Adipocyte (in vitro differentiated cells): ENCODE measurements around the gene IFITM2.
"Not testable (repeated sequence)": the region's sequence is repeated elsewhere in the genome, so short reads cannot be mapped to it uniquely, and the experiment has no call there.

Experiments
- DNase-seq: peaks from one replicate; pipeline ENCODE4 v3.0.0-alpha.2; 2015; ENCODE audit warnings: low read depth
- H3K27me3 ChIP-seq: replicated peaks from 2 replicates; pipeline ENCODE4 v1.7.0; 2013; ENCODE audit warnings: mild to moderate bottlenecking, low read length, moderate library complexity; ENCODE audit not compliant: control insufficient read depth, insufficient read depth
- H3K36me3 ChIP-seq: 2 replicates; pipeline ENCODE4 v1.7.0; 2013; ENCODE audit warnings: low read length, mild to moderate bottlenecking, moderate library complexity; ENCODE audit not compliant: control insufficient read depth, insufficient read depth, severe bottlenecking
- H3K4me1 ChIP-seq: 2 replicates; pipeline ENCODE4 v1.7.0; 2013; ENCODE audit warnings: mild to moderate bottlenecking, low read length, moderate library complexity; ENCODE audit not compliant: control insufficient read depth, insufficient read depth
- H3K4me3 ChIP-seq: 2 replicates; pipeline ENCODE4 v1.7.0; 2013; ENCODE audit warnings: mild to moderate bottlenecking, low read length, moderate library complexity
- H3K9ac ChIP-seq: 2 replicates; pipeline ENCODE4 v1.7.0; 2013; ENCODE audit warnings: mild to moderate bottlenecking, low read length, moderate library complexity
- H3K9me3 ChIP-seq: 2 replicates; pipeline ENCODE4 v1.7.0; 2013; ENCODE audit warnings: mild to moderate bottlenecking, low read length, moderate library complexity; ENCODE audit not compliant: control insufficient read depth

The IFITM2 gene

DNA sequence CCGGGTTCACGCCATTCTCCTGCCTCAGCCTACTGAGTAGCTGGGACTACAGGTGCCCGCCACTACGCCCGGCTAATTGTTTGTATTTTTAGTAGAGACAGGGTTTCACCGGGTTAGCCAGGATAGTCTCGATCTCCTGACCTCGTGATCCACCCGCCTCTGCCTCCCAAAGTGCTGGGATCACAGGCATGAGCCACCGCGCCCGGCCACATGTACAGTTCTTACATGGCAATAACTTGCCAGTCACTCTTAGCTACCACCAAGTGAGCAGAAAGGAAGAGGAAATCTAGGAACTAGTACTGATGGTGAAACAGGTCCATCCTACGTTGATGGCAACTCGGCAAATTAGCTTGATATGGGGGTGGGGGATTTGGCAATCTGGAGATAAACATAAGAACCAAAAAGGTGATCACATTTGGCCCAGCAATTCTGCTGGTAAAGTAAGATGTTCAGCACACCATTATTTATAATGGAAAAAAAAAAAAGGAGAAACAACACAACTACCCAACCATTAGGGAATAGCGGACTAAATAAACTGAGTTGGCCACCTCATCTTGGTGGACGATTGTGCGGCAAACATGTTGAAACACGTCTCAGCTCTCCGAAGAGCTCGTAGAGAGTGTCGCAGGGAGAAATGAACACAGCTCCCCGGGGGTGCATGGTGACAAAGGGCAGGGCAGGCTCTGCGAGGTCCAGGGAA is 24.1 kb upstream of the IFITM2 start:
- H3K4me1 ChIP-seq: peaks cover 4% of the 10 kb centered on the region
- H3K36me3 ChIP-seq: no peaks in the 10 kb centered on the region
- H3K27me3 ChIP-seq: peaks cover 51% of the 10 kb centered on the region
- DNase-seq: no peak
- H3K9ac ChIP-seq: no peak overlapping the region
- no peaks in the 10 kb centered on the region for H3K9me3 ChIP-seq
- H3K4me3 ChIP-seq: no peak overlapping the region

DNA sequence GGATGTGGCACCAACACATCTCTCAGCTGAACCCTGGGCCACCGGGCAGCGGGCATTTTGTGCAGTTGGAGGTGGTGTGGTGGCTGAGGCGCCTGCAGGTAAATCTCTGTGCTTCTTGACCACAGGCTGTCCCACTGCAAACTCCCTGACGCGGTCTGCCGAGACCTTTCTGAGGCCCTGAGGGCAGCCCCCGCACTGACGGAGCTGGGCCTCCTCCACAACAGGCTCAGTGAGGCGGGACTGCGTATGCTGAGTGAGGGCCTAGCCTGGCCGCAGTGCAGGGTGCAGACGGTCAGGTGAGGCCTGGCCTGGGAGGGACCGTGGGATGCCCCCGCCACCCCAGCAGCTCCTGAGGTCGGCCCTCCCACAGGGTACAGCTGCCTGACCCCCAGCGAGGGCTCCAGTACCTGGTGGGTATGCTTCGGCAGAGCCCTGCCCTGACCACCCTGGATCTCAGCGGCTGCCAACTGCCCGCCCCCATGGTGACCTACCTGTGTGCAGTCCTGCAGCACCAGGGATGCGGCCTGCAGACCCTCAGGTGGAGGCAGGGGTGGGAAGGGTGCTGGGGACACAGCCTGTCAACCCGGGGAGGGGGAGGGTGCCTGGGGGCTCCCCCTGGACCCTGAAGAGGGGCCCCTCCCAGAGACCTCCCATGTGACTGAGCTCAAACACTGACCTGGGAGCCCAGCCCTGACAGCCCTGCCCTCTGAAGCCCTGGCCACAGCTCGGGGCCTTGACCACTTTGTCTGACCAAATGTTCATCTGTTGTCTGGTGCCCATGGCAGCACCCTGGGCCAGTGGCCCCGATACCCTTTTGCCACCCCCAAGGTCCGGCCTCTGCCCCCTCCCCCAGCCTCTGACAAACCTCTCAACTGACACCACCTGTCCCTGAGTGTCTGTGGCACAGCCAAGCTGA is 23.3 kb upstream of the IFITM2 start:
- no peaks in the 10 kb centered on the region for H3K9me3 ChIP-seq
- peaks cover 51% of the 10 kb centered on the region for H3K27me3 ChIP-seq
- peaks cover 4% of the 10 kb centered on the region for H3K4me1 ChIP-seq
- H3K4me3 ChIP-seq: no peak overlapping the region
- H3K9ac ChIP-seq: no peak overlapping the region
- DNase-seq: no peak
- H3K36me3 ChIP-seq: no peaks in the 10 kb centered on the region

DNA sequence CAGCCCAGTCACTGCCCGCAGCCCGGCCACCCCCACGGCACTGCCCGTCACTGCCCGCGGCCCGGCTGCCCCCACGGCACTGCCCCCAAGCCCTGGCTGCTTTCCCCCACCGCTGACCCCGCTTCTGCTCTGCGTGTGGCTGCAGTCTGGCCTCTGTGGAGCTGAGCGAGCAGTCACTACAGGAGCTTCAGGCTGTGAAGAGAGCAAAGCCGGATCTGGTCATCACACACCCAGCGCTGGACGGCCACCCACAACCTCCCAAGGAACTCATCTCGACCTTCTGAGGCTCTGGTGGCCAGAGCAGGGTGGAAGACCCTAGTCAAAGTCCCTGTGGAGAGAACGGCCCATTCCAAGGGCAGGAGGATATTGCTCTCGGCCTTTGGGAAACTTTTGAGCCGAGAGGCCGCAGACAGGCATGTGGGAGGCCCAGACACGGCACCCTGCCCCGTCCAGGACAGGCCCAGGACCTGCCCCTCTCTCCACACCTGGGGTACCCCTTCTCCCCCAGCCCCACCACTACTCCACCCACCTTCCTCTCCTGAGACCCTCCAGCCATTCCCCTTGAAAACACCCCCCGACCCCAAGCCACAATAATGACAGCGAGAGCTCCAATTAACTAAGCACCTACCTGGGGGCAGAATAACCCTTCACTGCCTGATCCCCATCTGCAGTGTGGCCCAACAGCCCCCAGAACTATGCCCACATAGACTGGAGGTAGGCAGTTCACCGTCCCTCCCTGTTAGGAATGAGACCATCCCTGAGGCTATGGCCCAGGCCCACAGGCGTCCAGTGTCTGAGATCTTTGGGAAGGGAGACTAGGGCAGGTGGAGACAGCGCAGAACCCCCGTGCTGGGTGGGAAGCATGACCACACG is 22.4 kb upstream of the IFITM2 start:
- H3K4me3 ChIP-seq: no peak overlapping the region
- no peak overlapping the region for H3K9ac ChIP-seq
- H3K27me3 ChIP-seq: peaks cover 51% of the 10 kb centered on the region
- no peaks in the 10 kb centered on the region for H3K9me3 ChIP-seq
- peaks cover 4% of the 10 kb centered on the region for H3K4me1 ChIP-seq
- DNase-seq: no peak
- H3K36me3 ChIP-seq: no peaks in the 10 kb centered on the region

DNA sequence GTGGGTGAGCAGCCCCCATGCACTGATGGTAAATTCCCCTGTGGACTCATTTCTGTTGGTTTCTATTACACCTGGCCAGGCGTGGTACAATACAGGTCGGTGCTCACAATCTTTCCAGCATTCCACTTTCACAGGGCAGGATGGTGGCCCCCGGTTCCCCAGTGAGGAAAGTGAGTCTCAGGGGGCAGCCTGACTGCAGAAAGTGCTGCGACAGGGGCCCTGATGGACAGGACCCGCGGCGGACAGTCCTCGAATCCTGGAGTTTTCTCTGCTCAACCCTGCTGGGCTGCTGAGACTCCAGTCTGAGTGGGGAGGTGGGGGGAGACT is 21.8 kb upstream of the IFITM2 start:
- Histone ChIP-seq H3K27me3 (peaks cover 46% of the 10 kb centered on the region), H3K4me1 (peaks cover 4% of the 10 kb centered on the region), H3K36me3 (no peaks in the 10 kb centered on the region), H3K9ac (no peak overlapping the region), H3K4me3 (no peak overlapping the region), H3K9me3 (no peaks in the 10 kb centered on the region)
- no peak for DNase-seq

DNA sequence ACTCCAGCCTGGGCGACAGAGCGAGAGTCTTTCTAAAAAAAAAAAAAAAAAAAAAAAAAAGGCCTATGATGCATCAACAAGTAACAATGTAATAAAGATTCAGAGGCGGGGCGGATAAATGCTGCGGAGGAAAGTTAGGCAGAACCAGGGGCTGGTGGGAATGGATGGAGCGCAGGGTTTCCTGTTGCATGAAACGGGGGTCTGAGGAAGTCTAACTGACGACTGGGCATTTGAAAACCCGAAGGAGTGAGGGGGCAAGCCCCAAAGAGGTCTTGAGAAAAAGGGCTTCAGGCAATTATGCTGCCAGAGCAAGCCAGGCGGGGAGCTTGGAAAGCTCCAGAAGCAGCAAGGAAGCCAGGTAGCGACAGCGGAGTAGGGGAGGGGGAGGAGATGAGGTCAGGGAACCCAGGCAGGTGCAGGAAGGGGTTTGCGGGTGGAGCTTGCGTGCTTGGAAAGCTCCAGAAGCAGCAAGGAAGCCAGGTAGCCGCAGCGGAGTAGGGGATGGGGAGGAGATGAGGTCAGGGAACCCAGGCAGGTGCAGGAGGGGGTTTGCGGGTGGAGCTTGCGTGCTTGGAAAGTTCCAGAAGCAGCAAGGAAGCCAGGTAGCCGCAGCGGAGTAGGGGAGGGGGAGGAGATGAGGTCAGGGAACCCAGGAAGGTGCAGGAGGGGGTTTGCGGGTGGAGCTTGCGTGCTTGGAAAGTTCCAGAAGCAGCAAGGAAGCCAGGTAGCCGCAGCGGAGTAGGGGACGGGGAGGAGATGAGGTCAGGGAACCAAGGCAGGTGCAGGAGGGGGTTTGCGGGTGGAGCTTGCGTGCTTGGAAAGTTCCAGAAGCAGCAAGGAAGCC is 20.4 kb upstream of the IFITM2 start:
- DNase-seq, H3K4me3 ChIP-seq, H3K36me3 ChIP-seq, H3K9me3 ChIP-seq, H3K4me1 ChIP-seq, H3K9ac ChIP-seq: not testable (repeated sequence)
- H3K27me3 ChIP-seq: peaks cover 33% of the 10 kb centered on the region

DNA sequence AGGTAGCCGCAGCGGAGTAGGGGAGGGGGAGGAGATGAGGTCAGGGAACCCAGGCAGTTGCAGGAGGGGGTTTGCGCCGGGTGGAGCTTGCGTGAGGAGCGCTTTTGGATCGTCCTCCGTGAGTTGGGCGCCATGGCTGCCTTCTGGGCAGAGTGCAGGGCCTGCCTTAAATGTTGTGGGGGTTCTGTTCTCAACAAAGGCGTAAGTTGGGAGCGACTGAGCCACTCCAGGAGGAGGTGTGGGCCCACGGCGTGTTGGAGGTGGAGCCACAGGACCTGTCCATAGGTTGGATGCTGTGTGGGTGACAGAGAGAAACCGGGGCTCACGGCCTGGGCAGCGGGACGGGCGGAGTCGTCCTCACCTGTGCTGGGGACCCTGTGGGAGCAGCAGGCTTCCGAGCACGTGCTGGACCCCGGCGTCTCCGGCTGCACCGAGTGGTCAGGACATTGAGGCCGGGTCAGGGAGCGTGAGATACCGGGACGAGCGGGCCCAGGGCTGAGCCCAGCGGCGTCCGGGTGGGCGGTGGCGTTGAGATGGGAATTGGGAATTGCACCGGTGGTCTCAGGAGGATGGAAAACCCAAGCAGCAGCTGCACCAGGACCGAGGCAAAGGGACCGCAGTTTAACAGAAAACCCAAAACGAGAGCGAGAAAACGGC is 19.7 kb upstream of the IFITM2 start:
- Histone ChIP-seq H3K36me3 (no peaks in the 10 kb centered on the region), H3K27me3 (peaks cover 26% of the 10 kb centered on the region), H3K9me3 (no peaks in the 10 kb centered on the region), H3K4me3 (peak overlapping the region; percentile 79), H3K9ac (peak overlapping the region; percentile 64), H3K4me1 (peaks cover 4% of the 10 kb centered on the region)
- no peak for DNase-seq

DNA sequence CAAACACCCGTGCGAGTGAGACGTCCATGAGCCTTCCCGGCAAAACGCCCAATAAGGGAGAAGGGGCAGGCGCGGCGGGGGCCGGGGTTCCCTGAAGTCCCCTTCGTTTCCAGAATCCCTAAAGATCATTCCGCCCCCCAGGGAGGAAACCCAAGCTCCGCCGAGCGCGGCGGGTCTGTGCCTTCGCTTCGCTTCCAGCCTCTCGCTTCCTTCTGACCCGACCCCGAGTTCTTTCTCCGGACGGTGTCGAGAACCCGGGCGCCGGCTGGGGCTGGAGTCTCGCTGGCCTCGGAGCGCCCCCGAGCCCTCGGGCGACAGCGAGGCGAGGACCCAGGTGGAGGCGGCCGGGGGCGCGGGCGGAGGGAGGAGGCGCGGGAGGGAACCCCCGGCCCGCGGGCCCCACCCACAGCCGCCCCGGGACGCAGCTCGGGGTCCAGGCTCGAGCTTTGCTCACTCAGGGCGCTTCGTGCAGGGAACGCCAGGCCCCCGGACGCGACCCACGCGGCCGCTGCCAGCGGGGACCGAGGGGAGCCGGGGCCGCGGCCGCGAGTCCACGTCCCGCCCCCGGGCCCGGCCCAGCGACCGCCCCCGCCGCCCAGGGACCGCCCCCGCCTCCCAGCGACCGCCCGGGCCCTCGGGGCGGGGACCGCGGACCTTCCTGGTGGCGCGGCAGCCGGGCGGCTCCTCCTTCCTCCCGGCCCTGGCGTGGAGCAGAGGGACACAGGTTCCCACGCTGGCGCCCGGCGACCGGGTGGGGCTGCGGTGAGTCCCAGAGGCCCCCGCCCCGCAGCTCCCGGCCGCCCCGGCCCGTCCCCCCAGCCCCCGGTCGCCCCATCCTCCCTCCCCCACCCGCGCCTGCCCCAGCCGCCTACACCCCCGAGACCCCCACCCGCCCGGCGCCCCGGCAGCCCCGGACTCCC is 18.9 kb upstream of the IFITM2 start, which contains the start of gene PGGHG:
Gene PGGHG, plus strand, starts transcription at position 649 of the 920 bp plus-strand sequence. CDS start 691 bp downstream, outside the sequence.
- Histone ChIP-seq H3K9me3 (no peaks in the 10 kb centered on the region), H3K9ac (peak within 1 kb of the TSS; percentile 64), H3K27me3 (peaks cover 21% of the 10 kb centered on the region), H3K4me3 (peak within 1 kb of the TSS; percentile 79), H3K36me3 (no peaks in the 10 kb centered on the region), H3K4me1 (peaks cover 4% of the 10 kb centered on the region)
- DNase-seq: peak; percentile 79

DNA sequence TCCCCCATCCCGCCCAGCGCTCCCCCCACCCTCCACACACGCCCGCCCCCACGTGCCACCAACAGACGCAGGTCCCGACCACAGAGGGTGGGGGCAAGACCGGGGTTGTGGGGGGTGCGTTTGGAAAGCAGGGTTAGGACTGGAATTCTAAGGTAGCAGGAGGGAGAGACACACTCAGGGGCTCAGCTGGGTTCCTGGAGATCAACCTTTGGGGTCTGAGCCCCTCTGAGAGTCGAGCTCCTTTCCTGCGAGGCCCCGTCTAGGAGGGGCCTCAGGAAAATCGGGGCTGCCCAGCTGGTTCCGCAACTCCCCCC is 18.3 kb upstream of the IFITM2 start:
- Histone ChIP-seq H3K9ac (no peak overlapping the region), H3K36me3 (no peaks in the 10 kb centered on the region), H3K4me1 (peaks cover 4% of the 10 kb centered on the region), H3K4me3 (peak overlapping the region; percentile 41), H3K9me3 (no peaks in the 10 kb centered on the region), H3K27me3 (peaks cover 15% of the 10 kb centered on the region)
- no peak for DNase-seq

DNA sequence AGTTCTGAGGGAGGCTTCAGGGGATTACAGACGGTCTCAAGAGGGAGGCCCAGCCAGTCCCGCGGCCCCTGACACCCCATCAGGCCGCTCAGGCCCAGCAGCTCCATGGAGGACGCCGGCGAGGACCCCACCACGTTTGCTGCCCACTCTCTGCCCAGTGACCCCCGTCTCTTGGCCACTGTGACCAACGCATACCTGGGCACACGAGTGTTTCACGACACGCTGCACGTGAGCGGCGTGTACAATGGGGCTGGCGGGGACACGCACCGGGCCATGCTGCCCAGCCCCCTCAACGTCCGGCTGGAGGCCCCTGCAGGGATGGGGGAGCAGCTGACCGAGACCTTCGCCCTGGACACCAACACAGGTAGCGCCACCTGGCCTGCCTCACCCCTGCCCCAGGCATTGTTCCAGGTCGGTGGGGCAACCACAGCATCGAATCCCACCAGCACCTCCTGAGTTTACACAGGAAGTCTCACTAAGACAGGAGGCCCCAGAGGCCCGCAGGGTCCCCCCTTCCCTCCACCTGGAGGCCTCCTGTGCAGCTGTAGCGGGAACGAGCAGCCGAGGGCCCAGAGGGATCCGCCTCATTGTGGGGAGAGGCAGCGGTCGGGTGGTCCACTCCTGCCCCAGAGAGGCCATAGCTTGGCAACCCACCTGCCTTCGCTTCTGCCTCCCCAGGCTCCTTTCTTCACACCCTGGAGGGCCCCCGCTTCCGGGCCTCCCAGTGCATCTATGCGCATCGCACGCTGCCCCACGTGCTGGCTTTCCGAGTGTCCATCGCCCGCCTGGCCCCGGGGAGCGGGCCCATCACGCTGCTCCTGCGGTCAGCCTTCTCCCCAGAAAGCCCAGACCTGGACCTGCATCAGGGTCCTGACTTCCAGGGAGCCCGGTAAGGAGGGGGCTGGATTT is 17.6 kb upstream of the IFITM2 start:
- Histone ChIP-seq H3K9me3 (no peaks in the 10 kb centered on the region), H3K4me1 (peaks cover 4% of the 10 kb centered on the region), H3K27me3 (peaks cover 15% of the 10 kb centered on the region), H3K9ac (no peak overlapping the region), H3K4me3 (peak overlapping the region; percentile 41), H3K36me3 (no peaks in the 10 kb centered on the region)
- DNase-seq: no peak
